Endothelial cell of umbilical vein (primary cell): ENCODE data around the gene ASAP2. TPM values are rescaled to one million over a fixed set of nuclear protein-coding genes. Genes with fewer than 3 reads are reported as not detected.

ENCODE experiments used
- BruUV-seq: library from RNA; stranded (reverse); fragments of 400-500 nt; replicated peaks from 2 replicates; lab custom pipeline; 2021; lab: Mats Ljungman, UMichigan
- CTCF ChIA-PET: fragments of 300-600, 350-600 bp; sonication (Branson Sonifier 250); formaldehyde crosslinking; loops from one replicate; lab custom pipeline; 2021; ENCODE audit warnings: antibody characterized with exemption, inconsistent platforms; lab: Charles Lee
- POLR2A ChIA-PET: fragments of 300-600, 350-600 bp; sonication (Branson Sonifier 250); formaldehyde crosslinking; loops from one replicate; lab custom pipeline; 2021; ENCODE audit warnings: antibody characterized with exemption, inconsistent platforms; lab: Charles Lee
- DNase-seq: peaks from one replicate; pipeline ENCODE4 v3.0.0-alpha.2; 2011; ENCODE audit warnings: low read depth, low spot score
- FAIRE-seq: peaks from 2 replicates; lab custom pipeline; 2011; peaks lifted over from hg19 to GRCh38; lab: Jason Lieb, UNC
- H2AFZ ChIP-seq: 2 replicates; pipeline ENCODE4 v1.6.0; 2012; ENCODE audit warnings: low read depth, low read length, control low read depth, inconsistent platforms
- H3K27ac ChIP-seq: 2 replicates; pipeline ENCODE4 v1.5.1; 2011; ENCODE audit warnings: low read depth, mild to moderate bottlenecking, control low read depth, low read length, moderate library complexity; ENCODE audit not compliant: insufficient read depth
- H3K27me3 ChIP-seq, 2 experiments: 2 replicates each; pipeline versions ENCODE4 v1.6.0 to v1.6.1; 2011; ENCODE audit warnings: low read length in 2 of 2, mixed read lengths in 1 of 2; ENCODE audit not compliant: control insufficient read depth in 2 of 2, insufficient read depth in 2 of 2
- H3K36me3 ChIP-seq, 2 experiments: 2 replicates in 1 of 2; 3 replicates in 1 of 2; pipeline ENCODE4 v1.5.1; 2011; ENCODE audit warnings: low read length in 2 of 2, mild to moderate bottlenecking in 1 of 2, moderate library complexity in 1 of 2; ENCODE audit not compliant: control insufficient read depth in 2 of 2, insufficient read depth in 2 of 2; ENCODE audit errors: extremely low read depth in 1 of 2
- H3K4me1 ChIP-seq: 3 replicates; pipeline ENCODE4 v1.5.1; 2011; ENCODE audit warnings: mild to moderate bottlenecking, low read length; ENCODE audit not compliant: control insufficient read depth, insufficient read depth; ENCODE audit errors: extremely low read depth
- H3K4me2 ChIP-seq: 2 replicates; pipeline ENCODE4 v1.6.1; 2011; ENCODE audit warnings: low read length, control low read depth, mixed read lengths; ENCODE audit not compliant: insufficient read depth
- H3K4me3 ChIP-seq, 3 experiments: fragments of 200-600 bp in 1 of 3; sonication (generic), shearing (Covaris generic) in 1 of 3; replicated peaks in 1 of 3; 2 replicates each; pipeline ENCODE4 v1.5.1; 2011 to 2016; ENCODE audit warnings: control low read depth in 3 of 3, low read length in 3 of 3, mild to moderate bottlenecking in 2 of 3, inconsistent platforms in 1 of 3, low read depth in 1 of 3, moderate library complexity in 1 of 3; ENCODE audit not compliant: insufficient read depth in 1 of 3
- H3K79me2 ChIP-seq: 2 replicates; pipeline ENCODE4 v1.6.0; 2012; ENCODE audit warnings: low read length, inconsistent platforms; ENCODE audit not compliant: control insufficient read depth, insufficient read depth
- H3K9ac ChIP-seq: replicated peaks from 2 replicates; pipeline ENCODE3; 2011; ENCODE audit warnings: low read length, control low read depth; ENCODE audit not compliant: insufficient read depth; ENCODE audit errors: extremely low read depth
- H3K9me1 ChIP-seq: replicated peaks from 3 replicates; pipeline ENCODE4 v1.6.0; 2011; ENCODE audit warnings: mild to moderate bottlenecking, low read length; ENCODE audit not compliant: control insufficient read depth, insufficient read depth; ENCODE audit errors: extremely low read depth
- H3K9me3 ChIP-seq: replicated peaks from 2 replicates; pipeline ENCODE4 v1.5.1; 2012; ENCODE audit warnings: low read length, inconsistent platforms; ENCODE audit not compliant: control insufficient read depth, insufficient read depth
- H4K20me1 ChIP-seq: replicated peaks from 2 replicates; pipeline ENCODE3; 2011; ENCODE audit warnings: mild to moderate bottlenecking, low read length; ENCODE audit not compliant: control insufficient read depth, insufficient read depth; ENCODE audit errors: extremely low read depth
- CTCF ChIP-seq, 2 donors: IDR thresholded peaks; 1 replicate in 1 of 2; 2 replicates in 1 of 2; pipeline ENCODE4 v1.5.1; 2011; ENCODE audit warnings: low read length in 2 of 2, mild to moderate bottlenecking in 2 of 2, moderate library complexity in 2 of 2, control low read depth in 1 of 2, inconsistent platforms in 1 of 2, low read depth in 1 of 2; ENCODE audit not compliant: insufficient read depth in 1 of 2; ENCODE audit errors: extremely low read depth in 1 of 2
- EZH2 ChIP-seq: IDR thresholded peaks from 2 replicates; pipeline ENCODE4 v1.6.1; 2012; ENCODE audit warnings: borderline replicate concordance, low read depth, mild to moderate bottlenecking, moderate library complexity, low read length, inconsistent platforms; ENCODE audit not compliant: severe bottlenecking
- FOS ChIP-seq: IDR thresholded peaks from 2 replicates; pipeline ENCODE4 v1.6.1; 2011; ENCODE audit warnings: mild to moderate bottlenecking, low read length, moderate library complexity, borderline replicate concordance; ENCODE audit not compliant: insufficient read depth
- GATA2 ChIP-seq: IDR thresholded peaks from 2 replicates; pipeline ENCODE4 v1.7.0; 2011; ENCODE audit warnings: low read depth, mild to moderate bottlenecking, moderate library complexity, mixed read lengths, low read length; ENCODE audit not compliant: insufficient read length, insufficient read depth
- JUN ChIP-seq: IDR thresholded peaks from 2 replicates; pipeline ENCODE4 v1.6.1; 2011; ENCODE audit warnings: borderline replicate concordance, low read depth; ENCODE audit not compliant: insufficient read length, insufficient read depth
- MAX ChIP-seq: IDR thresholded peaks from 2 replicates; pipeline ENCODE4 v1.6.1; 2011; ENCODE audit not compliant: insufficient read depth, insufficient read length
- MYC ChIP-seq: IDR thresholded peaks from one replicate; pipeline ENCODE4 v1.6.1; 2011; ENCODE audit warnings: mild to moderate bottlenecking, low read depth, low read length
- POLR2A ChIP-seq: IDR thresholded peaks from 2 replicates; pipeline ENCODE4 v1.6.1; 2012; ENCODE audit warnings: low read depth, mild to moderate bottlenecking, control low read depth, low read length
- POLR2AphosphoS5 ChIP-seq: IDR thresholded peaks from 2 replicates; pipeline ENCODE4 v1.6.1; 2012; ENCODE audit warnings: low read depth, mild to moderate bottlenecking, control low read depth, low read length, moderate library complexity; ENCODE audit not compliant: insufficient read depth
- dilution Hi-C: fragments of 300-500 bp; cut with MboI; formaldehyde crosslinking; loops from one replicate; pipeline ENCODE4 v1.15.0; 2019; ENCODE audit warnings: low sequenced_read_pairs; ENCODE audit not compliant: extremely low pct_ligation_motif_present
- intact Hi-C: fragments of 100-400 bp; cut with micrococcal nuclease; formaldehyde crosslinking; loops from one replicate; pipeline ENCODE4 v1.10.0; 2022
- polyA plus RNA-seq, 4 experiments: library from polyadenylated mRNA; depleted of rRNA in 3 of 4; stranded (reverse) in 3 of 4; unstranded in 1 of 4; fragments of >200 nt; gene quantifications; 2 replicates each; pipeline versions ENCODE4 v1.2.1 to v1.2.3, GENCODE V29; 2011 to 2012; ENCODE audit warnings: missing spikeins in 1 of 4
- total RNA-seq: library from RNA; stranded (reverse); gene quantifications from 2 replicates; pipeline ENCODE4 v1.2.3, GENCODE V29; 2021

ASAP2 gene
- total and polyA plus RNA-seq, 2 donors (not counting 3 experiments of a cell fraction or from before 2014, with no cell fraction given) = 31.1 to 79.2 TPM

- CTCF ChIA-PET = interaction anchor here (0.8 to 1.0 kb wide), 4 partner anchors 9 to 72 kb away, joined by 3 to 5 read pairs (median 4); no protein-coding TSS in a partner anchor
Measured at GRCh38 chr2:9306911-9307310, 100.3 kb downstream of the ASAP2 start.

More at GRCh38 chr2:9306911-9307310, 100.3 kb downstream of the ASAP2 start:
- H3K27me3 ChIP-seq = no peaks in the 10 kb centered on the region
- H3K79me2 ChIP-seq = peaks cover 69% of the 10 kb centered on the region
- no peaks in the 10 kb centered on the region for H3K9me1 ChIP-seq
- no TSS peak for BruUV-seq
- H3K4me2 ChIP-seq = no peak overlapping the region
- TF ChIP-seq POLR2AphosphoS5 = no peak
- TF ChIP-seq MAX = no peak
- no peak for TF ChIP-seq FOS
- no peak for TF ChIP-seq EZH2
- TF ChIP-seq GATA2 = no peak
- no peak for TF ChIP-seq POLR2A
- no peak for TF ChIP-seq JUN
- TF ChIP-seq CTCF (IDR thresholded peaks at IDR 0.05; ENCODE audit: extremely low read depth in 1 of 2, insufficient read depth in 1 of 2, low read depth in 1 of 2, low read length in 2 of 2) = no peak
- TF ChIP-seq MYC = no peak
- no peak overlapping the region for H3K27ac ChIP-seq
- H3K36me3 ChIP-seq = peaks cover 0 to 5% of the 10 kb centered on the region in 2 experiments
- intact Hi-C loops = no loop called here
- H4K20me1 ChIP-seq = peaks cover 2% of the 10 kb centered on the region
- no peak for DNase-seq
- FAIRE-seq = no peak
- POLR2A ChIA-PET = no interaction called here
- H3K9me3 ChIP-seq = no peaks in the 10 kb centered on the region
- H3K9ac ChIP-seq = no peak overlapping the region
- no peak overlapping the region for H3K4me3 ChIP-seq
- dilution Hi-C loops = no loop called here
- peaks cover 16% of the 10 kb centered on the region for H3K4me1 ChIP-seq
- no peak overlapping the region for H2AFZ ChIP-seq
